WERI-Rb-1 (cell line): ENCODE measurements around the gene FBXO39.
"Not testable (repeated sequence)": the region's sequence is repeated elsewhere in the genome, so short reads cannot be mapped to it uniquely, and the experiment has no call there.

ENCODE experiments used
- DNase-seq: peaks from one replicate; pipeline ENCODE4 v3.0.0-alpha.2; 2020
- H3K27ac ChIP-seq: fragments of 250-450 bp; sonication (Bioruptor Pico); 2 replicates; pipeline ENCODE4 v1.5.1; 2020; ENCODE audit warnings: mild to moderate bottlenecking, moderate library complexity
- H3K27me3 ChIP-seq: fragments of 250-450 bp; sonication (Bioruptor Pico); 2 replicates; pipeline ENCODE4 v1.5.1; 2021; ENCODE audit warnings: mild to moderate bottlenecking, low read depth, moderate library complexity; ENCODE audit not compliant: insufficient read depth, severe bottlenecking
- H3K36me3 ChIP-seq: fragments of 250-450 bp; sonication (Bioruptor Pico); 2 replicates; pipeline ENCODE4 v1.5.1; 2020; ENCODE audit warnings: mild to moderate bottlenecking, moderate library complexity
- H3K4me3 ChIP-seq: 2 replicates; pipeline ENCODE4 v1.5.1; 2011; ENCODE audit warnings: low read depth, mild to moderate bottlenecking, control low read depth, low read length
- H3K9me3 ChIP-seq: fragments of 250-450 bp; sonication (Bioruptor Pico); 2 replicates; pipeline ENCODE4 v1.5.1; 2021; ENCODE audit warnings: mild to moderate bottlenecking, moderate library complexity; ENCODE audit not compliant: severe bottlenecking
- CTCF ChIP-seq: IDR thresholded peaks from 2 replicates; pipeline ENCODE4 v1.5.1; 2011; ENCODE audit warnings: low read depth, mild to moderate bottlenecking, control low read depth, inconsistent platforms, low read length

Gene FBXO39

DNA sequence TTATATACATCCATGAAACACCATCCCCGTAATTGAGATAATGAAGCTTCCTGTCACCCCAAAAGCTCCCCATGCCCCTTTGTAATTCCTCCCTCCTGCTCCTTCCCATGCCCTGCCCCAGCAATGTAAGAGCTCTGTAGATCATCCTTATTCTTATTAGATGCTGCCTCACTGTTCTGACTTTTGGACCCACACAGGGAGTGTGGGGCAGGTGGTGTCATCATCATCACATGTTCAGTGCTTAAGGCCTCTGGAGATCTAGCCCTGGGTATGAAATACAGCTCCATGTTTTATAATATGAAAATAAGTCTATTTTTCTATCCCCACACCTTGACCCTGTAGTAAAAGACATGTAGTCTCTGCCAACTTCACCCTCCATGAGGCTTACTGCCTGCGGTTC lies 18.3 kb upstream of the FBXO39 start:
- Histone ChIP-seq H3K4me3 (no peak overlapping the region), H3K9me3 (no peaks in the 10 kb centered on the region), H3K27me3 (peaks cover 80% of the 10 kb centered on the region), H3K27ac (no peak overlapping the region), H3K36me3 (no peaks in the 10 kb centered on the region)
- DNase-seq = no peak
- no peak for TF ChIP-seq CTCF

- H3K4me3 ChIP-seq = no peak overlapping the region
- no peak overlapping the region for H3K27ac ChIP-seq
- H3K9me3 ChIP-seq = no peaks in the 10 kb centered on the region
- H3K36me3 ChIP-seq = no peaks in the 10 kb centered on the region
- no peak for TF ChIP-seq CTCF
- DNase-seq = no peak
- peaks cover 85% of the 10 kb centered on the region for H3K27me3 ChIP-seq
These were observed 14.2 kb upstream of the FBXO39 start for GRCh38 chr17:6761779-6762178.

- Histone ChIP-seq H3K4me3 (no peak overlapping the region), H3K27me3 (peaks cover 70% of the 10 kb centered on the region), H3K36me3 (no peaks in the 10 kb centered on the region), H3K9me3 (peaks cover 7% of the 10 kb centered on the region), H3K27ac (no peak overlapping the region)
- no peak for TF ChIP-seq CTCF
- no peak for DNase-seq
These were observed 7.6 kb upstream of the FBXO39 start for GRCh38 chr17:6768447-6768846.

DNA sequence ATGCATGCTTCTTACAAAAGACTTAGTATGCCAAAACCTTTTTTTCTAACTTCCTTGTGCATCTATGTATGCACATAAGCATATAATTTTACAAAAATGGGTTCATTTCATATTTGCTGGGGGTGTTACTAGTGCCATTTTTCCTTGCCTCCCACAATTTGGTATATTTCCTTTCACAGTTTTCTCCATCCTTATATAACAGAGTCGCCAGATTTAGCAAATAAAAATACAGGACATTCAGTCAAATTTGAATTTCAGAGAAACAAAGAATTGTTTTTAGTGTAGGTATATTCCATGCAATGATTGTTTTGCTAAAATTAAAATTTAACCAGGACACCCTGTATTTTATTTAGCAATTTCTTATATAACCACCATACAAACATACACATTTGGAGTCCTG lies 4.0 kb upstream of the FBXO39 start:
- no peak for DNase-seq
- Histone ChIP-seq H3K36me3 (no peaks in the 10 kb centered on the region), H3K27me3 (peaks cover 71% of the 10 kb centered on the region), H3K9me3 (peaks cover 14% of the 10 kb centered on the region), H3K27ac (no peak overlapping the region), H3K4me3 (no peak overlapping the region)
- TF ChIP-seq CTCF = no peak

DNA sequence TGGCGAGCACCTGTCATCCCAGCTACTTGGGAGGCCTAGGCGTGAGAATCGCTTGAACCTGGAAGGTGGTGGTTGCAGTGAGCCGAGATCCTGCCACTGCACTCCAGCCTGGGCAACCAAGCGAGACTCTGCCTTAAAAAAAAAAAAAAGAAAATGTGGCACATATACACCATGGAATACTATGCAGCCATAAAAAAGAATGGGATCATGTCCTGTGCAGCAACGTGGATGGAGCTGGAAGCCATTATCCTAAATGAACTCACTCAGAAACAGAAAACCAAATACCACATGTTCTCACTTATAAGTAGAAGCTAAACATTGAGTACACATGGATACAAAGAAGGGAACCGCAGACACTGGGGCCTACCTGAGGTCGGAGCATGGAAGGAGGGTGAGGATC lies 1.1 kb upstream of the FBXO39 start:
- H3K27me3 ChIP-seq = peaks cover 88% of the 10 kb centered on the region
- not testable (repeated sequence) for H3K36me3 ChIP-seq, DNase-seq, H3K9me3 ChIP-seq, H3K4me3 ChIP-seq, H3K27ac ChIP-seq

DNA sequence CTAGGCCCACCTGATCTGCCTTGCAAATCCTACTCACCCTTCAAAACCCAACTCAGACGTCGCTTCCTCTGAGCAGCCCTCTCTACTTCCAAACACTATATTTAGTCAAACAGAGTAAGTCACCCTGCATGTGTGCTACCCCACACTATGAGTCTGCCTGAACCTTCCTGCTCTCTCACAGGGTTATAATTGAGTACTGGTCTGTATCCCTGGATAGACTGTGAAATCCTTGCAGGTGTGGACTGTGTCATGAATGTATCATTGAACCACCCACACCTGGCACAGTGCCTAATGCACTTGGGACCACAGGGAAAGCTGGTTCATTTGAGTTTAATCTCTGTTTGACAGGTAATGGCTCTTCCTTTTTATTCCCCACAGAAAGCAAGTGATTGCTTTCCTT lies 3.4 kb downstream of the FBXO39 start:
- DNase-seq = no peak
- Histone ChIP-seq H3K27ac (no peak overlapping the region), H3K36me3 (no peaks in the 10 kb centered on the region), H3K9me3 (peaks cover 3% of the 10 kb centered on the region), H3K4me3 (no peak overlapping the region), H3K27me3 (peaks cover 88% of the 10 kb centered on the region)
- TF ChIP-seq CTCF = no peak
